HG03159 (cell line): Measurements from ENCODE around the gene EVX2.

Source experiments
- ATAC-seq: cut with Tn5 transposase; IDR thresholded peaks from one replicate; pipeline ENCODE4 v1.9.1; 2021; ENCODE audit warnings: mild to moderate bottlenecking, moderate library complexity; ENCODE audit not compliant: unreplicated experiment

The EVX2 gene

GRCh38 chr2:176083796-176084261, at the start of gene EVX2:
Gene EVX2 (minus strand): TSS chr2:176083962. CDS start chr2:176083776, 186 bp downstream.
- ATAC-seq, result no peak

DNA sequence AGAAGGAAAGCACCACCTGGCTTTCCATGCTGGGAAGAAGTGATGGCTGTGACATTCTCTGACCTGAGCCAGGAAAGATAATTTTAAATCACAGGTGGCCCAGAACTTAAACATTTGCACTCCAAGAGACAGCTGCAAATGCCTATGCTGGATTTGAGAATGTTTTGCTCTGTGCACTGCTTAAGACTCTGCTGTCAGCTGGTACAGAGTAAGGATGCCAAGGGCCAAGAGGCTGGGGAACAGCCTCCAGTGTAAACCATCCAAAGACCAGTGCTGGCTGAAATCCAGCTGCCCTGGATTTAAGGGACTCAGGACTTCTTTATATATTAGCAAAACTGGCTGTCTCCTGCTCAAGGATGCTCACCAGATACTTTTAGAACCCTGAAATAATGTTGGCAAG, 49.6 kb upstream of the EVX2 start:
- ATAC-seq, result no peak

GRCh38 chr2:176132205-176133171, 48.7 kb upstream of the EVX2 start:
- no peak for ATAC-seq

DNA sequence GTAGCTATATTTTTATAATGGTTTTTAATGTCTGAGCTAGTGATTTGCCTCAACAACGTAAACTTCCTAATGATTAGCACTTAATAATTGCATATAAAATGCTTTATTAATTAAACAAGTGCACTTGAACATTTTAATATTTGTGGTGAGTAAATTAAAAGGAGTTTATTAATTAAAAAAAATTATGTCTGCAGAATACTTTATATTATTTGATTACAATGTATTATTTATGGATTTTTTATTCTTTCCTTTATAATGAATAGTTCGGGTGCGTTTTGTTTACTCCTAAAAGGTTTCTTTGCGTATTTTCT, 48.0 kb upstream of the EVX2 start:
- ATAC-seq, result no peak

DNA sequence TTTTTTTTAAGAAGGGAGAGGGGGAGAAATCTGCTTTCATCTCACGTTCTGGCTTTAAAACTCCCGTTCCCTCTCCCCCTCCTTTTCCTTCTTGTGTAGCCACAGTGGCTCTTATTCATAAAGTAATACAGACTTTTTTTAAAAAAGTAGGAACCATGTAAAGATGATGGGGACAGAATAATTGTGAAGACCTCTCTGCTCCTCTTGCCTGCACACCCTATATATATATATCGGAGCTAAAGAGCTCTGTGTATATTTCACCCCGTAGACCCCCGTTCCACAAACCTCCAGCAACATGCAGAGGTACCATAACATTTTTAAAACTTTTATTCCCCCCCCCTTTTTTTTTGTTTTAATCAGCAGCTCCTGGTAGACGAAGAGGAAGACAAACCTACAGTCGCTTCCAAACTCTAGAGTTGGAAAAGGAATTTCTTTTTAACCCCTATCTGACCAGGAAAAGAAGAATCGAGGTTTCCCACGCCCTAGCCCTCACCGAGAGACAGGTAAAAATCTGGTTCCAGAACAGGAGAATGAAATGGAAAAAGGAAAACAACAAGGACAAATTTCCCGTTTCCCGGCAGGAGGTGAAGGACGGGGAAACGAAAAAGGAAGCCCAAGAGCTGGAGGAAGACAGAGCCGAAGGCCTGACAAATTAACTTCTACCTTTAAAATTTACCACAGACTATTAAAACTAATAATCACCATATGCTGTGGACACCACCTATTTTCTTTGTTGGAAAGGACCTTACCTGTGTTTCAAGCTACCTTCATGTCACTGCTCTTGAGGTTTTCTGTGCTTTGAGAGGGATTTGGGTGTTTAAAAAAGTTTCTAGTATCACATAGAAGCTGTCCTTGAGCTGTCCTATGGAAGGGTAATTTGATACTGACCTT, 47.4 kb upstream of the EVX2 start:
- no peak for ATAC-seq

DNA sequence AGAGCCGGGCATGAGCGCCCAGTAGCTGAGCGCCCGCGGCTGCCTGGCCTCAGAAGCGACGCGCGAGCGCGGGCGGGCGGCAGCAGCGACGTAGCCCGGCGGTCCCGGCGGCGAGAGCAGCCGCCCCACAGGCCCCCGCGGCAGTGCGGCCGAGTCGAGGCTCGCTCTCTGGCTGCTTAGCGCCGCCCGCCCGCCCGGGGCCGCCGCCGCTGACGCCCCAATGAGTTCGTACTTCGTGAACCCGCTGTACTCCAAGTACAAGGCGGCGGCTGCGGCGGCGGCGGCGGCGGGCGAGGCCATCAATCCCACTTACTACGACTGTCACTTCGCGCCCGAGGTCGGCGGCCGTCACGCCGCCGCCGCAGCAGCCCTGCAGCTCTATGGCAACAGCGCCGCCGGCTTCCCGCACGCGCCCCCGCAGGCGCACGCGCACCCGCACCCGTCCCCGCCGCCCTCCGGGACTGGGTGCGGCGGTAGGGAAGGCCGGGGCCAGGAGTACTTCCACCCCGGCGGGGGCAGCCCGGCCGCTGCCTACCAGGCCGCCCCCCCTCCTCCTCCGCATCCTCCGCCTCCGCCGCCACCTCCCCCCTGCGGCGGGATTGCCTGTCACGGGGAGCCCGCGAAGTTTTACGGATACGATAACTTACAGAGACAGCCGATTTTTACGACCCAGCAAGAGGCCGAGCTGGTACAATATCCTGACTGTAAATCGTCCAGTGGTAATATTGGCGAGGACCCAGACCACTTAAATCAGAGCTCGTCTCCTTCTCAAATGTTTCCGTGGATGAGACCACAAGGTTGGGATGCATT, 46.6 kb upstream of the EVX2 start:
- no peak for ATAC-seq

DNA sequence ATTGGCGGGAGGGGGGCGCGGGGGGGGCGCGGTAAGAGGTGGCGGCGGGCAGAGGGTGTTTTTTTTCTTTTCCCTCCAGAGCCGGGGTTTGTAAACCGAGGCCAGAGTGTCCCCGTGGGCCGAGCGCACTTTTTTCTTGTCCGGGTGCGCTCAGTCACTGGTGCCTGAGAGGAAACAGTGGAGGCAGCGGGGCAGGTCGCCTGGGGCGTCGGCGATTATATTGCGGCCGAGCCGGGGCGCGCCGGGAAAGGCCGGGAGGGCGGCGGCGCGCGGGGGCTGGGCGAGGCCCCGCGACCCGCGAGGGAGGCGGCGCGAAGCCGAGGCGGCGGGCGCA, 46.0 kb upstream of the EVX2 start:
- no peak for ATAC-seq

- ATAC-seq, result no peak
Observed at GRCh38 chr2:176128982-176129796, 45.4 kb upstream of the EVX2 start, which contains the start of gene HOXD8. Gene HOXD8 (plus strand): TSS chr2:176129705. CDS start chr2:176130367, 662 bp downstream.

DNA sequence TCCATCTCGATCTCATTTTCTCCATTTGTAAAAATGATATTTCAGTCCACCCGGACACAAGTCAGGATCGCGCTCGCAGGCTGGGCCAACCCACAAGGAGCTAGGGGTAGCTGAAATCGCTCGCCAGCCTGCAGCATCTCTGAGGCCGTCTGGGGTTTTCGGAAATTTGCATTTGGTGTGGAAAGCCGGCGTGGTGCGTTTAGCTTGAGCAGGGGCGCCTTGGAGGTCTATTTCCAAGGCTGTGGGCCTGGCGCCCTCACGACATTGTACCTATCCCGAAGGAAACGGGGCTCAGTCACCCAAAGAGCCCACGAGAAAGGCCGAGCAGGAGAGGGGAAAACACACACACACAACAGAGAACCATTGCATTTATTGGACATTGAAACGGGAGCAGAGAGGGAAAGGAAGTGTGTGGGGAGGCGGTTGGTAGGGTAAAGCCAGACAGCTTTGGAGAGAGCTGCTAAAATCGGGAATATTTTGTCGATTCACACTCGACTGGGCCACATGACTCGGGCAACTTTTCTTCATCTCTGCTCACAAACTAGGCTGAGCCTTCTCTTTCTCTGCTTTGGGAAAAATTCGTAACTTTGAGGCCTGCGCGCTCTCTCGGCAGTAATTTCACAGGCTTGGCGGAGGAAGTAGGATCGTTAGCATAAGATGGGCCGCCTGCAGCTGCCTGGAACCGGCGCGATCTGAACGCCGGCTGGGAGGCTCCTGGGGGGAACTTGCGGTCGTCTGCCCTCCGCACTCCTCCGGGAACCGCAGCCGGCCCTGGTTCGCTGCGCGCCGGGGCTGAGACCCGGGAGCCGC, 44.6 kb upstream of the EVX2 start:
- no peak for ATAC-seq

DNA sequence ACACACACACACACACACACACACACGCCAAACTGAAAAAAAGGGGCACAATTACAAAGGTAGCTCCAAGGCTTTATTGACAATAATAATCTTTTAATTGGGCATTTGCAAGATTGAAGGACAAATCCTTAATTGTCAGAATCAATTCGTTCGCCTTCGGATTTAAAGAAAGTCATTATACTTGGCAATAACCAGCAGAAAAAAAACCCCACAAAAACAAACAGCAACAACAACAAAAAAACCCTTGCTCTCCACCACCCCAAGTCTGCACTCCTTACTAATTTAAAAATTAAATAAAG, 44.0 kb upstream of the EVX2 start:
- no peak for ATAC-seq

DNA sequence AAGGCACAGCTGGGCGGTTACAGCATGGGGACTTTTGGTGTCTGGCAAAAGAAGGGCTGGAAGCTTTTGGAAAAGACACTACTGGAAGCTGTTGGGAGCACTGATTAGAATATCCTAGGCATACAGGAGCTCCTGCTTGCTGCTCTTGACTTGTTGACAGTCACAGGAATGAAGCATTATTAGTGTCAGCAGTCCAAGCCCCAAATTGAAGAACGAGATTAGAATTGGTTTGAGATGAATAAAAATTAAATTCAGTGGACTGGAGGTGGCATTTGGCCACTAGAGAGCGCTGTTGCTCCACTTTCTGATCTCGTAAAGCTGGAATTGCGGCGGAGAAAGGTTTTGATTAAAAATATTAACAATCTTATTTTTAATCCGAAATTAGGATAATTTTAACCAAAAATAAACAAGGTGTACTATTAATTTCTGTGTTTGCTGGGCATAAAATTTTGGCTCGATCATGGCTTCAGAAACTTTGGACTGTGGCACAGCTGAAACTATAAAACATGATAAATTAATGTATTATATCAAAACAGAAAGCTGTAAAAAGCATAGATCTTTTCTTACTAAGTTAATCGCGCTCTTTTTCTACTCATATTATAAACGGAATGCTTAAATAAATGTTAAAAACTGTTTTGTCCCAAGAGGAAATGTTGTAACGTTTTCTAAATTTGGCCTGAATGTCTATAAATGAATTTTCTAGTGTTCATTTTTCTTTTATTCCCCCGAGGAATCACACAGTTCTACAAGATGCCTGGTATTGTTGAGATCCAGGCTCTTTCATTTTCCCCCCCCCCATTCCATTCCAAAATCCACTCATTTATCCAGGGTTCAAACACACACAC, 43.4 kb upstream of the EVX2 start:
- no peak for ATAC-seq

- ATAC-seq, result no peak
Observed at GRCh38 chr2:176125772-176126054, 42.0 kb upstream of the EVX2 start.

DNA sequence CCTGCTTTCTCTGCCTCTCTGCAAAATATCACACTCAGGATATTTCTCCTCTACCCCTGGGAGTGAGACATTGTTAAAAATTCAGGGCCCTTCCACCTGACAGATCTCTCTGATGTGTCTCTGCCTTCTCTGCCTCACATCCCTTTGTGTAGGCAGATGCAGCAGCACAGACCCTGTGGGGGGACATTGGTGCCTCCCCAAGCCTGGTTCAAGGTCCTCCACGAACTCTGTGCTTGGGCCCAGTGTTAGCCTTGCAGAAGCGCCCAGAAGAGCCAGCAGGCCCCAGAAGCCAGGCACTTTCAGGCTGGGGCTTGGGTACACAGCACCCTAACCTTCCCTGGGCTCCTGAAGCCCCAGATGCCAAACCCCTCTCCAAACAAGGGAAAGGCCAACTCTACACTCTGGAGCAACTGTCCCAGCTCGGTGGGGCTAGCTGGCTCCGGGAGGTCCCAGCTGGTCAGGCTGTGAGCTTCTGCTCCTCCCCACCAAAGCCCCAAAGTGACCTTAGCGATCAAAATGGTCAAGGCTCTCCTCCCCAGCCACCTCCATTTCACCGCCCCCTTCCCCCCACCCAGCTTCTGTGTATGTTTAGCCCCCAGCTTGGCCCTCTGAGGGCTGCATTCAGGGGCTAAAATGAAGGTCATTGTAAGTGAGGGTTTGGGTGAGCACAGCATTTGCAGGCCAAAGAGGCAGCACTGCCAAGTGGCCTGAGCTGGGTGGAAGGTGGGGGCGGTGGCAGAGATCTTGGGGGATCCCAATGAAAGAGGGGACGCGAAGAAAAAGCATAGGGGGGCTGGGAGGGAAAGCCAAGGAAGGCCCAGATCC, 41.4 kb upstream of the EVX2 start:
- no peak for ATAC-seq

GRCh38 chr2:176124110-176124946, 40.6 kb upstream of the EVX2 start:
- no peak for ATAC-seq

DNA sequence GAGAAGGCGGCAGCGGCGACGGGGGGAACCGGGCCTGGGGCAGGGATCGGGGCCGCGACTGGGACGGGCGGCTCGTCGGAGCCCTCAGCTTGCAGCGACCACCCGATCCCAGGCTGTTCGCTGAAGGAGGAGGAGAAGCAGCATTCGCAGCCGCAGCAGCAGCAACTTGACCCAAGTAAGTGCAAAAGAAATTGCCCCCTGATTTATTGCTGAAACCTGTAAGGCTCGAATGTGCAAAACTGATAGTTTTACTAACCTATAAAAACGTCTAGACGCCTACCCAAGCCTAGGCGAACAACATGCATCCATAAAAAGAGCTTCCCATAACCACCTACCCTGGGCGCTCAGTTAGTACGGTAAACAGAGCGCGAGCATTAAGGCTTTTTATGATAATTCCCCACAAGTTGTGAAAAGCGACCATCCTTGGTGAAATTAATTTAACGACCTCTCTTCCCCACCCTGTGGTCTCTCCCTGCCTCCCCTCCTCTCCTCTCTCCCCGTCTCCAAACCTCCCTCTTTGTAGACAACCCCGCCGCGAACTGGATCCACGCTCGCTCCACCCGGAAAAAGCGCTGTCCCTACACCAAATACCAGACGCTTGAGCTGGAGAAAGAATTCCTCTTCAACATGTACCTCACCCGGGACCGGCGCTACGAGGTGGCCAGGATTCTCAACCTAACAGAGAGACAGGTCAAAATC, 39.8 kb upstream of the EVX2 start:
- ATAC-seq, result no peak

- no peak for ATAC-seq
Observed at GRCh38 chr2:176122683-176123410, 39.1 kb upstream of the EVX2 start, which contains the start of gene HOXD9. Gene HOXD9 (plus strand): TSS chr2:176122719. CDS start chr2:176122769, 50 bp downstream.
